UCSD-AML1 (cell line): ENCODE measurements around the gene EBI3.
"Not testable (repeated sequence)": the region's sequence is repeated elsewhere in the genome, so short reads cannot be mapped to it uniquely, and the experiment has no call there.

Experiments used
- DNase-seq: peaks from one replicate; lab custom pipeline; 2025; ENCODE audit not compliant: unreplicated experiment; lab: John Stamatoyannopoulos, UW

Gene EBI3

GRCh38 chr19:4274321-4274686, 45.0 kb downstream of the EBI3 start:
- not testable (repeated sequence) for DNase-seq

- no peak for DNase-seq
Measured at GRCh38 chr19:4277191-4277696, 47.9 kb downstream of the EBI3 start.

- no peak for DNase-seq
Measured at GRCh38 chr19:4278010-4278409, 48.7 kb downstream of the EBI3 start.

GRCh38 chr19:4278419-4279266, 49.3 kb downstream of the EBI3 start, which contains the start of gene SHD:
TSS of gene SHD (plus strand) at chr19:4279266. CDS start at chr19:4280064, 798 bp downstream.
- no peak for DNase-seq

GRCh38 chr19:4279267-4279529, 49.9 kb downstream of the EBI3 start:
- no peak for DNase-seq

- DNase-seq: no peak
Measured at GRCh38 chr19:4279530-4280422, 50.5 kb downstream of the EBI3 start.

GRCh38 chr19:4284176-4284958, 55.0 kb downstream of the EBI3 start:
- no peak for DNase-seq

- DNase-seq: no peak
Measured at GRCh38 chr19:4284974-4285373, 55.7 kb downstream of the EBI3 start.

- not testable (repeated sequence) for DNase-seq
Measured at GRCh38 chr19:4286141-4286540, 56.8 kb downstream of the EBI3 start.
